HG02970 (cell line): ENCODE data around the gene HK1.

Experiments used
- ATAC-seq: cut with Tn5 transposase; IDR thresholded peaks from one replicate; pipeline ENCODE4 v1.9.1; 2021; ENCODE audit warnings: mild to moderate bottlenecking, moderate library complexity, moderate number of reproducible peaks; ENCODE audit not compliant: unreplicated experiment, low FRiP score

The HK1 gene

DNA sequence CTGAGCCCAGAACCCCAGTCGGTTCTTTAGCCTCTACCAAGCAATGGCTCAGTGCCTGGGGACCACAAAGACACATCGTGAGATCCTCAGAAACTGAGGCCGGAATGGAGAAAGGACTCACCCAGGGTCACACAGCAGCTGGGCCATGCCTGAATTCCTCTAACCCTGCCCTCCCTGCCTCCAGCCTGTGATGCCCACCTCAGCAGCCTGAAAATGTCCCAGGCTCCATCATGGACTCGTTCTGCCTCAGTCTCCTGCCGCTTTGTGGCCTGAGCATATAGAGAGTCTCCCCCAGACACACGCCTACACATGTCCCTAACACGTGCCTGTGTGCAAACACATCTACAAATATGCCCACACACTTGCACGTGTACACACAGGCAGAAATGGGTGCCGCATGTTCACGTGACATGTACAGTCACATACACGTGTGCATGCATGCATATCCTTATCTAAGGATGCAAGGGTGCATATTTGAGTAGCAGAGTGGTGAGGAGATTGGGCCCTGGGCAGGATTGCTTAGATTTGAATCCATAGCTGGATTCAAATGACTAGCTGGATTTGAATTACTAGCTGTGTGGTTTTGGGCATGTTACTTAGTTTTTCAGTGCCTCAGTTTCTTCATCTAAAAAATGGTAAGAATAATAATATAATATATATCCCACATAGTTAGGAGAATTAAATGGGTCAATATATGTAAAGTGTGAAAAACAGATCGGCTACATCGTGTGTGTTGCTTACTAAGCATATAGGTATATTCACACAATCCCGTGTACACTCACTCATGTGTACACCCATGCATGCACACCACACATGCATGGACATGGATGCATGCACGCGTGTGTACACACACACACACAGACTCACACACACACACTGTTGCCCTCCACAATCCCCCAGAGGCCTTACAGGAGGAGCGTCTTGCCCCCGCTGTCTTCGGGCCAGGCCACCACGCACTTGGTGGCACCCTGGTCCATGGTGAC lies 136.0 kb downstream of the HK1 start:
- no peak for ATAC-seq

DNA sequence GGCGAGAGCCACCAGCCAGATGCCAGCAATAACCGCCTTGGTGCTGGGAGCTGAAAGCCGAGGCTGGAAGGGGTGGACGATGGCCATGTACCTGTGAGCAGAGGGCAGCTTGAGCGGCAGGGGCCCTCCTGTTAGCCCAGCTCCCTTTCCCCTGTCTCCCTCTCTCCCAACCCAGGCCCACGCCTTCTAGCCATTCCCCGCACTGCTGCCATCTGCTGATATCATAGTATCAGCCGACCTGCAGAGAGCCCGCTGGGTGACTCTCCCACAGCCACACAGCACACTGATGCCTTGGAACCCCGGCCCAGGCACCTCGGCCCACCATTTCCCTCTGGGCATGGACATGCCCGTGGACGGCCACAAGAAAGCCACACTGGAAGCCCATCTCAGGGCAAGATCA lies 136.8 kb downstream of the HK1 start:
- ATAC-seq, result no peak

GRCh38 chr10:69415951-69416350 lies 137.7 kb downstream of the HK1 start:
- ATAC-seq, result no peak

DNA sequence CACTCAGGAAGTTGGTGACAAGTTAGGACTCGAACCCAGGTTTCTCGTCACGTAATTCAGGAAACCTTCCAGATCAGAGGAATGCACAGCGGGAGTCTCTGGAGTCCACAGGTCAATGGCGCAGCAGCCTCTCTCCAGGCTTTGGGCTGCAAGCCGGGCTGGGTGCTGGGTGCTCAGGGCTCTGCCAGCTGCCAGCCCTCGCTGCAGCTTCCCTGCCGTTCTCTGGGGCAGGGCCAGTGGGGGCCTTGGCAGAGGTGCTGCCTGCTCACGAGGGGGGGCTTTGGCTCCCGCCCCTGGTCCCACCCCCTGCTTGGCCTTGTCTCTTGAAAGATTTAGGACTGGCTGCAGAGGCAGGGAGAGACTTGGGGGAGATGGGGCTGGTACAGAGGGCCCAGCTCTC lies 138.4 kb downstream of the HK1 start, which contains the start of gene TACR2:
TACR2 (minus strand) TSS at position 224 of the 400 bp plus-strand sequence. CDS start 595 bp downstream, outside the sequence.
- no peak for ATAC-seq

DNA sequence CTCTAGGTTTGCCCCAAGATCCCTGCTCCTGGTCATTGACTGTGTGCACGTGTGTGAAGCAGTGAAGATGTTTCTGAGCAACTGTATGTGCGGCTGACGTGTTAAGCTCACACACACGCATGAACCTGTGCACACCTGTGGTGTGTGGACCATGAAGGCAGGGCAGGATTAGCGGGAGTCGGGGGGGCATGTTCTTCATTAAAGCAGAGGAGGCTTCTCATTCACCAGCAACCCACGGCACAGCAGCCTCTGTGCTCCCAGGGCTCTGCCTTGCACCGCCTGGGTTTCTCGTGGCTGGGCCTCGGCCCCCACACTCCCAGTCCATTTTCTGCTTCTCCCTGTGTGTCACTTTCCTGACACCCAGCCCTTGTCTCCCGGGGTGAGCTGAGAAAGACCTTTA lies 139.2 kb downstream of the HK1 start:
- ATAC-seq, result no peak

DNA sequence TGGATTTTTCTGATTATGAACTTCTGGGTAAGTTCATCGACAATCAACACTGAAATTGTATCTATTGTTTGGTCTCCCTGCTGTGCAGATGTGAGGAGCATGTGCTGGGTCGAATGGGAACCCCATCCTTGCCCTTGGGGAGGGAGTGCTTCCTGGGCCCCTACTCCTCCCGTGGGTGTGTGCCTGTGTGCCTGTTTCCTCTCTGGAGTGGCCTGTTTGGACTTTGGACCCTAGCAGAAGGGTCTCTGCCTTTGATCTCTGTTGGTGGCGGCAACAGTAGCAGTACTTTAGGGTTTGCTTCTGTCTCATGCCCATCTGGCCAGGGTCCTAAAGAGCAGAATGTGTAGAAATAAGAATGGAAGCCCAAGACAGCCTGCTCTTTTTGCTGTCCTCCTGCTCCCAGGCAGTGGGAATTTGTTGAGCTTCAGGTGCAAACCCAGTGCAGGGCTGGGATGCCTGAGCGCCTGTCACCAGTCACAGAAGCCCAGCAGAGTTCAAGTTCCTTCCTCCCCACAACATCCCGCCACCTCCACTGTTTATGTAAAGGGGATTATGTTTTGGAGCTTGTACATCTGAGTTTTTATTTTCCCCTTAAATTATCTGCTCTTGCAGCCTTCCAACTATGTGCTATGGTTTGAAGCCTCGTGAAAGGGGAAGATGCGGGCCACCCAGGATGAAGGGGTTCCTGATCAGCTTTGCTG lies 139.9 kb downstream of the HK1 start:
- no peak for ATAC-seq

DNA sequence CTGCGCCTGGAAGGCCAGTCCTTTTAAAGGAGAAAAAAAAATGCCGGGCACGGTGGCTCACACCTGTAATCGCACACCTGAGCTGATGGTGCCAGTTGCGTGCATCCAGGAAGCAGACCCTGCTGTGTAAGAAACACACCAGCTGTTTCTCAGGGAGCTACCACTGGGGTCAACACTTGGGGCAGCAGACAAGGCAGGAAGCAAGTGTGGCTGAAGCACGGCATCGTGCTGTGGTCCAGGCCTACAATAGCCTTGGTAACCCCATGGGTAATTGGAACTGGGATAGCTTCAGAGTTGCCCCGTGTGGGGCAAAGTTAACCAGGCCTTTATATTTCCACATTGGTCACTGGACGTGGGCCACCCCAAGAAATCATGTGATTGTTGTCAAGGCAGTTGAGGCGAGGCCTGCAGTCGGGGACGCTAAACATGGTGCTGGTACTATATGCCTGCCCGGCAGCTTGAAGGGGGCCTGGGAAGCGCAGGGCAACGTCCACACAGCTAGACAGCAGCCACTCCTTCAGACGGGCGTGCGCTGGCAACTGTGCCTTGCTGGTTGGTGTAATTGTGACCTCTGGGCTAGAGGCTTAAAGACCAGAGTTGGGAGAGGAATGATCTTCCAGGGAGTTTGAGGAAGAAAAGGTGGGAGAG lies 140.9 kb downstream of the HK1 start:
- ATAC-seq, result no peak

DNA sequence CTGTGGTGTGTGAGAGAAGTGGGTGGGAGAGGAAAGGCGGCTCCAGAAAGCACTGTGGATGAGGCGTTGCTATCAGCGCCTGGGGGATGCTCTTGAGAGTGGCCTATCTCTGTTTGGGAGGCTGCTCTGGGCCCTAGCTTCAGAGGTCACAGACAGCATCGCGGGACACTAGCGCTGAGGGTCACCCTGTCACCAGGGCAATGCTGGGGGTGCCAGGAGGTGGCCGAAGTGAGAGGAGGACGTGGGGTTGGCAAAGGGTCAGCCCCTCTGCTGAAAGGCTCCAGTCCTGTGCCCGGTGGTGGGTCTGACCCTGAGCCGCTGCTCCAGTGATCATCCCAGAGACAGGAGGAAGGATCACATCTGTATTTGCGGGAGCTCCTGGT lies 141.4 kb downstream of the HK1 start:
- no peak for ATAC-seq

- no peak for ATAC-seq
Measured at GRCh38 chr10:69421611-69422308, 143.5 kb downstream of the HK1 start.

DNA sequence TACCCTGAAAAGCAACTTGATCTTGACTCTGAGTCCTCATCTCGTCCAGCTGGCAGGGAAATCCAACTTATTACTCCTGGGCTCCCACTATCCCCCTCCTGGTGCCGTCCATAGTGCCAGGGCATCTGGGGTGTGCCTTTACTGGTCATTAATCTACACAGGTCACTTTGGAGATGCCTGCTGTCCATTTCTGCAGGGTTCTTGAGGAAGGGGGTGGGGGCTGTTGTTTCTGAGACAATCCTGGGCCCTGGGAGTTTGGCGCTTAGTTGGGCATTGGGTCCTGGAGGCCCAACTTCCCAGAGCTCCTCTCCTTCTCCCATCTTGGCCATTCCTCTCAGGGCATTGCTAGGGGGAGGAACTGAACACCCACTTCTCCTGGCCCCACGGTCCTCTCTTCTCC lies 144.4 kb downstream of the HK1 start:
- no peak for ATAC-seq

DNA sequence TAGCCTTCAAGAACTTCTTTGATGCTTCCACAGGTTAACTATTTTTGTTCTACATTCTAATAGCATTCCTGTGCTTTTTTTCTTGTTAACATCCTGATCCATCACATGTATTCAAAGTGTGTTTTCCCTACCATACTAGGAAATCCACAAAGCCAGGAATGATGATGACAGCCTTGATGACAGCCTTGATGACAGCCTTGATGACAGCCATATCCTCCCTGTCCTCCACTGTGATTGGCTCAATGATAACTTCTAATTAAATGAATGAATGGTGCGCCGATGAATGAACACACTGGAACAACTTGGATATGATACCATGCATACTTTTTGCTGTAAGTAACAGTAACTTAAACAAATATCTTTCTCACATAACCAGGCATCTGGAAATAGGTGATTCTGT lies 146.7 kb downstream of the HK1 start:
- ATAC-seq, result no peak

GRCh38 chr10:69425511-69426298 lies 147.4 kb downstream of the HK1 start:
- ATAC-seq, result no peak

- no peak for ATAC-seq
Measured at GRCh38 chr10:69426376-69426727, 148.1 kb downstream of the HK1 start.

GRCh38 chr10:69428165-69428564 lies 149.9 kb downstream of the HK1 start:
- ATAC-seq, result no peak

DNA sequence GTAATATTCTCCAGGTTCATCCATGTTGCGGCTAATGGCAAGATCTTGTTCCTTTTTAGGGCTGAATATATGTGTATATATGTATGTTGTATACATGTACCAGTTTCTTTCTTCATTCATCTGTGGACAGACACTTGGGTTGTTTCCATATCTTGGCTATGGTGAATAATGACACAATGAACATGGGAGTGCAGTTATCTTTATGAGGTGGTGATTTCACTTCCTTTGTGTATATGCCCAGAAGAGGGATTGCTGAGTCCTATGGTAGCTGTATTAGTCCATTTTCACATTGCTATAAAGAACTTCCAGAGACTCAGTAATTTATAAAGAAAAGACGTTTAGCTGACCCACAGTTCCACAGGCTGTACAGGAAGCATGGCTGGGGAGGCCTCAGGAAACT lies 155.9 kb downstream of the HK1 start:
- ATAC-seq, result no peak

GRCh38 chr10:69434926-69435325 lies 156.6 kb downstream of the HK1 start:
- ATAC-seq, result no peak

GRCh38 chr10:69435966-69436520 lies 157.7 kb downstream of the HK1 start:
- no peak for ATAC-seq

GRCh38 chr10:69437321-69438259 lies 159.3 kb downstream of the HK1 start:
- ATAC-seq, result no peak
